ENCODE results near the gene STAM2.

DNA sequence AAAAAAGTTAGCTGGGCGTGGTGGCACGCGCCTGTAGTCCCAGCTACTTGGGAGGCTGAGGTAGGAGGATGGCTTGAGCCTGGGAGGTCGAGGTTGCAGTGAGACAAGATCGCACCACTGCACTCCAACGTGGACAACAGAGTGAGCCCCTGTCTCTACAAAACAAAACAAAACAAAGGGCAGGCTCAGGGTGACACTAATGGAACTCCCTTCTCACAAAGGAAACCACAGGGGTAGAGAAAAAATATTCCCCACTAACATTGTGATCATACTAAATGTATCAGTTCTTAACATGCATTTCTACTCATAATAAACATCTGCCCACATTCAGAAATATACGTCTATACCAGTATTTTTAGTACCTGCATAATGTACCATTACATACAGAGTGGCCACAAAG, 21.1 kb downstream of the STAM2 start:
- TF ChIP-seq, protein P1, sequence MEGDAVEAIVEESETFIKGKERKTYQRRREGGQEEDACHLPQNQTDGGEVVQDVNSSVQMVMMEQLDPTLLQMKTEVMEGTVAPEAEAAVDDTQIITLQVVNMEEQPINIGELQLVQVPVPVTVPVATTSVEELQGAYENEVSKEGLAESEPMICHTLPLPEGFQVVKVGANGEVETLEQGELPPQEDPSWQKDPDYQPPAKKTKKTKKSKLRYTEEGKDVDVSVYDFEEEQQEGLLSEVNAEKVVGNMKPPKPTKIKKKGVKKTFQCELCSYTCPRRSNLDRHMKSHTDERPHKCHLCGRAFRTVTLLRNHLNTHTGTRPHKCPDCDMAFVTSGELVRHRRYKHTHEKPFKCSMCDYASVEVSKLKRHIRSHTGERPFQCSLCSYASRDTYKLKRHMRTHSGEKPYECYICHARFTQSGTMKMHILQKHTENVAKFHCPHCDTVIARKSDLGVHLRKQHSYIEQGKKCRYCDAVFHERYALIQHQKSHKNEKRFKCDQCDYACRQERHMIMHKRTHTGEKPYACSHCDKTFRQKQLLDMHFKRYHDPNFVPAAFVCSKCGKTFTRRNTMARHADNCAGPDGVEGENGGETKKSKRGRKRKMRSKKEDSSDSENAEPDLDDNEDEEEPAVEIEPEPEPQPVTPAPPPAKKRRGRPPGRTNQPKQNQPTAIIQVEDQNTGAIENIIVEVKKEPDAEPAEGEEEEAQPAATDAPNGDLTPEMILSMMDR (conservative IDR thresholded peaks at IDR 0.05), result no peak
- TF ChIP-seq EZH2 (IDR thresholded peaks at IDR 0.05; ENCODE audit: low read depth), result no peak
